IMR-90 (cell line): ENCODE results near the gene KIF16B. TPM values are rescaled to one million over a fixed set of nuclear protein-coding genes. Genes with fewer than 3 reads are reported as not detected.

ENCODE experiments used
- ATAC-seq: fragments of 200-7000 bp; cut with Tn5 transposase; 2 replicates; pipeline ENCODE4 v1.9.1; 2020; ENCODE audit warnings: low read depth, mild to moderate bottlenecking, moderate library complexity
- BruUV-seq: library from RNA; stranded (reverse); fragments of 400-500 nt; replicated peaks from 2 replicates; lab custom pipeline; 2021; lab: Mats Ljungman, UMichigan
- CTCF ChIA-PET: fragments of 300-600 bp; formaldehyde crosslinking; extraction: SDS; loops from one replicate; lab custom pipeline; 2021; ENCODE audit warnings: antibody characterized with exemption; lab: Yijun Ruan, JAX
- POLR2A ChIA-PET: fragments of 300-600 bp; sonication (Branson Sonifier 250); formaldehyde crosslinking; loops from one replicate; lab custom pipeline; 2022; ENCODE audit warnings: antibody characterized with exemption; ENCODE audit not compliant: unreplicated experiment; lab: Charles Lee
- DNase-seq: peaks from one replicate; pipeline ENCODE4 v3.0.0; 2013
- H2AFZ ChIP-seq: replicated peaks from 2 replicates; pipeline ENCODE3; 2013; ENCODE audit warnings: low read length, mild to moderate bottlenecking; ENCODE audit not compliant: poor library complexity
- H2AK5ac ChIP-seq: 2 replicates; pipeline ENCODE4 v1.6.1; 2013; ENCODE audit warnings: low read depth, low read length, inconsistent platforms
- H2AK9ac ChIP-seq: replicated peaks from 2 replicates; pipeline ENCODE3; 2013; ENCODE audit warnings: mild to moderate bottlenecking, low read depth, low read length, moderate library complexity; ENCODE audit not compliant: poor library complexity
- H2BK120ac ChIP-seq: 2 replicates; pipeline ENCODE4 v1.6.1; 2013; ENCODE audit warnings: low read depth, low read length, inconsistent platforms
- H2BK15ac ChIP-seq: 3 replicates; pipeline ENCODE4 v1.6.1; 2013; ENCODE audit warnings: low read depth, low read length, inconsistent platforms
- H2BK20ac ChIP-seq: 2 replicates; pipeline ENCODE4 v1.6.1; 2013; ENCODE audit warnings: low read depth, mild to moderate bottlenecking, inconsistent platforms, low read length, moderate library complexity
- H2BK5ac ChIP-seq: 2 replicates; pipeline ENCODE4 v1.6.1; 2013; ENCODE audit warnings: mild to moderate bottlenecking, low read depth, low read length, inconsistent platforms; ENCODE audit not compliant: poor library complexity, severe bottlenecking
- H3K14ac ChIP-seq: replicated peaks from 2 replicates; pipeline ENCODE4 v1.6.1; 2013; ENCODE audit warnings: low read depth, low read length, inconsistent platforms
- H3K18ac ChIP-seq: 2 replicates; pipeline ENCODE4 v1.6.1; 2013; ENCODE audit warnings: low read depth, low read length, control low read depth
- H3K23ac ChIP-seq: 2 replicates; pipeline ENCODE4 v1.6.1; 2013; ENCODE audit warnings: low read depth, low read length, inconsistent platforms
- H3K27ac ChIP-seq: 2 replicates; pipeline ENCODE4 v1.5.1; 2013; ENCODE audit warnings: mild to moderate bottlenecking, control low read depth, low read length; ENCODE audit not compliant: insufficient read depth
- H3K27me3 ChIP-seq: 2 replicates; pipeline ENCODE4 v1.6.1; 2013; ENCODE audit warnings: low read length; ENCODE audit not compliant: control insufficient read depth, insufficient read depth
- H3K36me3 ChIP-seq: 2 replicates; pipeline ENCODE4 v1.6.1; 2013; ENCODE audit warnings: low read length, mixed read lengths; ENCODE audit not compliant: control insufficient read depth, insufficient read depth
- H3K4ac ChIP-seq: 2 replicates; pipeline ENCODE4 v1.6.1; 2013; ENCODE audit warnings: low read depth, low read length, inconsistent platforms
- H3K4me1 ChIP-seq: 2 replicates; pipeline ENCODE4 v1.6.1; 2013; ENCODE audit warnings: low read length, mixed read lengths; ENCODE audit not compliant: control insufficient read depth, insufficient read depth
- H3K4me2 ChIP-seq: 2 replicates; pipeline ENCODE4 v1.6.1; 2013; ENCODE audit warnings: low read depth, mild to moderate bottlenecking, control low read depth, low read length, moderate library complexity
- H3K4me3 ChIP-seq: 2 replicates; pipeline ENCODE4 v1.5.1; 2013; ENCODE audit warnings: low read depth, mild to moderate bottlenecking, control low read depth, low read length, moderate library complexity; ENCODE audit not compliant: insufficient read depth
- H3K56ac ChIP-seq: 2 replicates; pipeline ENCODE4 v1.6.1; 2013; ENCODE audit warnings: low read length, inconsistent platforms; ENCODE audit not compliant: insufficient read depth; ENCODE audit errors: extremely low read depth
- H3K79me1 ChIP-seq, 2 experiments: 2 replicates each; pipeline ENCODE4 v1.6.1; 2013; ENCODE audit warnings: low read length in 2 of 2, inconsistent platforms in 1 of 2, low read depth in 1 of 2
- H3K9ac ChIP-seq: 2 replicates; pipeline ENCODE4 v1.6.1; 2013; ENCODE audit warnings: low read depth, low read length, control low read depth
- H3K9me1 ChIP-seq: 2 replicates; pipeline ENCODE4 v1.6.1; 2013; ENCODE audit warnings: low read length, inconsistent platforms; ENCODE audit not compliant: insufficient read depth
- H3K9me3 ChIP-seq: 2 replicates; pipeline ENCODE4 v1.6.1; 2013; ENCODE audit warnings: low read length; ENCODE audit not compliant: control insufficient read depth, insufficient read depth
- H4K20me1 ChIP-seq: 2 replicates; pipeline ENCODE4 v1.6.1; 2013; ENCODE audit warnings: low read length, inconsistent platforms; ENCODE audit not compliant: insufficient read depth
- H4K5ac ChIP-seq: 2 replicates; pipeline ENCODE4 v1.6.1; 2013; ENCODE audit warnings: mild to moderate bottlenecking, low read depth, low read length, control low read depth
- H4K8ac ChIP-seq, 2 experiments: 2 replicates each; pipeline ENCODE4 v1.6.1; 2013; ENCODE audit warnings: low read depth in 2 of 2, low read length in 2 of 2, control low read depth in 1 of 2, inconsistent platforms in 1 of 2
- H4K91ac ChIP-seq: 2 replicates; pipeline ENCODE4 v1.6.1; 2013; ENCODE audit warnings: low read depth, low read length, inconsistent platforms; ENCODE audit not compliant: insufficient read depth
- CEBPB ChIP-seq: IDR thresholded peaks from 2 replicates; pipeline ENCODE4 v1.6.1; 2012; ENCODE audit warnings: low read depth, low read length, improper control_type of control experiment
- FOS ChIP-seq: fragments of 150-350 bp; IDR thresholded peaks from 2 replicates; pipeline ENCODE4 v1.6.1; 2016; ENCODE audit warnings: low read depth, low read length
- MAFK ChIP-seq: IDR thresholded peaks from 2 replicates; pipeline ENCODE4 v1.6.1; 2012; ENCODE audit warnings: low read depth, low read length, improper control_type of control experiment
- MXI1 ChIP-seq: IDR thresholded peaks from 2 replicates; pipeline ENCODE4 v1.6.1; 2012; ENCODE audit warnings: low read depth, mild to moderate bottlenecking, low read length, moderate library complexity, borderline replicate concordance
- RFX5 ChIP-seq: IDR thresholded peaks from 2 replicates; pipeline ENCODE4 v1.8.0; 2012; ENCODE audit warnings: low read depth, mild to moderate bottlenecking, low read length, moderate library complexity
- WGBS, 2 experiments: methylation state at CpG; one replicate each; pipeline versions ENCODE4 v1.1.5 to v1.1.7; 2013; ENCODE audit warnings: missing lambda C conversion rate in 2 of 2; ENCODE audit not compliant: insufficient read length in 1 of 2; ENCODE audit errors: extremely low coverage in 2 of 2; 5-methylcytosine and 5-hydroxymethylcytosine counted together
- dilution Hi-C: fragments of 300-500 bp; cut with HindIII; formaldehyde crosslinking; loops from one replicate; pipeline ENCODE4 v1.14.3; 2018; ENCODE audit warnings: low sequenced_read_pairs; ENCODE audit not compliant: unreplicated experiment
- in situ Hi-C: fragments of 300-500 bp; cut with MboI; formaldehyde crosslinking; loops from 3 replicates; pipeline ENCODE4 v1.14.3; 2019; ENCODE audit warnings: low sequenced_read_pairs, inconsistent platforms, mixed read lengths
- intact Hi-C: fragments of 100-400 bp; cut with micrococcal nuclease; formaldehyde crosslinking; loops from 2 replicates; pipeline ENCODE4 v1.10.0; 2022
- polyA plus RNA-seq, 3 experiments: library from polyadenylated mRNA; depleted of rRNA; stranded (reverse); fragments of >200 nt; gene quantifications; 2 replicates each; pipeline ENCODE4 v1.2.3, GENCODE V29; 2012; ENCODE audit warnings: low replicate concordance in 1 of 3
- total RNA-seq: library from RNA; depleted of rRNA; stranded (reverse); fragments of >200 nt; gene quantifications from 2 replicates; pipeline ENCODE4 v1.2.3, GENCODE V29; 2012
- TF ChIP-seq, protein P1 (sequence below): conservative IDR thresholded peaks from 2 replicates; pipeline ENCODE4 v1.5.1; 2012; ENCODE audit warnings: mild to moderate bottlenecking, low read depth, low read length, improper control_type of control experiment

The KIF16B gene
- total and polyA plus RNA-seq, 2 of the 4 experiments (the other 2 are of a cell fraction), result 4.7 to 10.0 TPM

DNA sequence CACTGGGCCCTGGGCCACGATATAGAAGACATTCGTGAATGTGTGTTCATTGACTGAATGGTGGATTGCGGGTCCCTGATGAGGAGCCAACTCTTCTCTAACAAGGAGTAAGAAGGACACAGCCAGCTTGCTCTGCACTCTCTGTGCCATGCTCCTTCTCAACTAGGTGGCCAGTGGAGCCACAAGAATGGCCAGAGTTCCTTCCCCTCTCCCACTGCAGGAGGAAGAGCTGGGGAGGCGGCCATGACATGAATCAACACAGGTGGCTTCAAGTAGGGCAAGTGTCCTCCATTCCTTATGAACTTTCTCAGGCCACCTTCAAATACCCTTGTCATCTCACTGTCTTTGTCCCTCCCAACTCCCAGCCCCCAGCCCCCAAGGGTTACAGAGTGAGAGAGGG is 305.7 kb downstream of the KIF16B start:
- no peak overlapping the region for H3K18ac ChIP-seq
- H3K4ac ChIP-seq, result no peak overlapping the region
- H3K4me2 ChIP-seq, result no peak overlapping the region
- H3K23ac ChIP-seq, result no peak overlapping the region
- no peak for ATAC-seq
- dilution Hi-C loops, result no loop called here
- no peaks in the 10 kb centered on the region for H3K9me1 ChIP-seq
- no peak overlapping the region for H2BK20ac ChIP-seq
- H4K91ac ChIP-seq, result no peak overlapping the region
- H2AK9ac ChIP-seq, result no peak overlapping the region
- in situ Hi-C loops, result no loop called here
- H2AFZ ChIP-seq, result no peak overlapping the region
- ChIA-PET POLR2A (no interaction called here), CTCF (no interaction called here)
- H2BK15ac ChIP-seq, result no peak overlapping the region
- H3K9me3 ChIP-seq, result no peaks in the 10 kb centered on the region
- H3K27me3 ChIP-seq, result no peaks in the 10 kb centered on the region
- H2BK120ac ChIP-seq, result no peak overlapping the region
- H4K8ac ChIP-seq, result no peak overlapping the region
- H2BK5ac ChIP-seq, result no peak overlapping the region
- TF ChIP-seq, protein P1, sequence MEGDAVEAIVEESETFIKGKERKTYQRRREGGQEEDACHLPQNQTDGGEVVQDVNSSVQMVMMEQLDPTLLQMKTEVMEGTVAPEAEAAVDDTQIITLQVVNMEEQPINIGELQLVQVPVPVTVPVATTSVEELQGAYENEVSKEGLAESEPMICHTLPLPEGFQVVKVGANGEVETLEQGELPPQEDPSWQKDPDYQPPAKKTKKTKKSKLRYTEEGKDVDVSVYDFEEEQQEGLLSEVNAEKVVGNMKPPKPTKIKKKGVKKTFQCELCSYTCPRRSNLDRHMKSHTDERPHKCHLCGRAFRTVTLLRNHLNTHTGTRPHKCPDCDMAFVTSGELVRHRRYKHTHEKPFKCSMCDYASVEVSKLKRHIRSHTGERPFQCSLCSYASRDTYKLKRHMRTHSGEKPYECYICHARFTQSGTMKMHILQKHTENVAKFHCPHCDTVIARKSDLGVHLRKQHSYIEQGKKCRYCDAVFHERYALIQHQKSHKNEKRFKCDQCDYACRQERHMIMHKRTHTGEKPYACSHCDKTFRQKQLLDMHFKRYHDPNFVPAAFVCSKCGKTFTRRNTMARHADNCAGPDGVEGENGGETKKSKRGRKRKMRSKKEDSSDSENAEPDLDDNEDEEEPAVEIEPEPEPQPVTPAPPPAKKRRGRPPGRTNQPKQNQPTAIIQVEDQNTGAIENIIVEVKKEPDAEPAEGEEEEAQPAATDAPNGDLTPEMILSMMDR, result no peak
- no peak for TF ChIP-seq CEBPB
- no peak for TF ChIP-seq RFX5
- no peak for TF ChIP-seq FOS
- no peak for TF ChIP-seq MAFK
- TF ChIP-seq MXI1, result no peak
- BruUV-seq, result no TSS peak
- no peak overlapping the region for H2AK5ac ChIP-seq
- H4K20me1 ChIP-seq, result no peaks in the 10 kb centered on the region
- no peak overlapping the region for H4K5ac ChIP-seq
- no peak overlapping the region for H3K4me3 ChIP-seq
- no peak overlapping the region for H3K14ac ChIP-seq
- H3K27ac ChIP-seq, result no peak overlapping the region
- no peaks in the 10 kb centered on the region for H3K36me3 ChIP-seq
- no CpG with 5 or more reads among the region's 4 CpGs for WGBS, 2 experiments
- H3K79me1 ChIP-seq, result no peaks in the 10 kb centered on the region
- no peak for DNase-seq
- no peak overlapping the region for H3K9ac ChIP-seq
- intact Hi-C loops, result no loop called here
- H3K56ac ChIP-seq, result no peak overlapping the region
- no peaks in the 10 kb centered on the region for H3K4me1 ChIP-seq
